ENCODE results near the gene KCNH6. TPM values are rescaled to one million over a fixed set of nuclear protein-coding genes. Genes with fewer than 3 reads are reported as not detected.

KCNH6 gene
- polyA plus RNA-seq, 3 donors: 2.5 to 3.7 (median 2.5) TPM

Other genes starting within 250 kb of the KCNH6 start
- gene CYB561, start 77.1 kb upstream of the KCNH6 start, polyA plus RNA-seq (ENCODE audit: insufficient read length in 3 of 3): 10 to 100 TPM; 27.5 to 40.0 (median 33.3) TPM
- 10 to 100 TPM; 11.7 to 23.6 (median 20.1) TPM for gene ACE, start 46.3 kb upstream of the KCNH6 start, polyA plus RNA-seq (ENCODE audit: insufficient read length in 3 of 3)
- gene DCAF7, start 27.1 kb downstream of the KCNH6 start, polyA plus RNA-seq (ENCODE audit: insufficient read length in 3 of 3): 100 to 1,000 TPM; 106 to 121 (median 112) TPM
- gene TACO1, start 77.5 kb downstream of the KCNH6 start, polyA plus RNA-seq (ENCODE audit: insufficient read length in 3 of 3): 10 to 100 TPM; 23.1 to 31.3 (median 28.8) TPM
- gene MAP3K3, start 99.1 kb downstream of the KCNH6 start, polyA plus RNA-seq (ENCODE audit: insufficient read length in 3 of 3): 10 to 100 TPM; 27.1 to 34.6 (median 32.4) TPM
- gene LIMD2, start 176.8 kb downstream of the KCNH6 start, polyA plus RNA-seq (ENCODE audit: insufficient read length in 3 of 3): 10 to 100 TPM; 28.8 to 38.4 (median 34.9) TPM
- gene STRADA, start 218.4 kb downstream of the KCNH6 start, polyA plus RNA-seq (ENCODE audit: insufficient read length in 3 of 3): 10 to 100 TPM; 43.1 to 74.3 (median 66.8) TPM